Neural progenitor cell (in vitro differentiated cells): ENCODE results near the gene ATIC.

Experiments
- EZH2 ChIP-seq: fragments of 200-600 bp; sonication (generic); IDR thresholded peaks from 2 replicates; pipeline ENCODE4 v1.6.1; 2017; ENCODE audit warnings: antibody characterized with exemption, mild to moderate bottlenecking, moderate library complexity
- TF ChIP-seq, protein P1 (sequence below): fragments of 200-600 bp; sonication (generic); IDR thresholded peaks from 2 replicates; pipeline ENCODE4 v1.5.1; 2017; ENCODE audit warnings: antibody characterized with exemption, mild to moderate bottlenecking

DNA sequence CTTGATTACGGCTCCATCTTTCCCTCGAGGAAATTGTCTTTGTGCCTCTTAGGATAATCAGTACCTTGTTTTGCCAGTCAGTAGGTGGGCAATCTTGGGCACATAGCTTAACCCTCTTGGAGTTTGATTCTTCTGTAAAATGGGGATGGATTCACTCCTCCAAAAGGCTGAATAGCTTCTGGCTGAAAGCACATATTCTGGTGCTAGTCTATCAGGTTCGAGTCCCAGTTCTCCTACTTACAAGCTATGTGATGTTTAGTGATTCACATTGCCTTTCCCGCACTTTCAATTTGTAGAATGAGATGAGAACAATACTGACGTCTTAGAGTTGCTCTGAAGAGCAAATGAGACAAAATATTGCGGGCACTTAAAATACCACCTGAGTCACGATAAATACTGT is 43.9 kb downstream of the ATIC start:
- TF ChIP-seq, protein P1, sequence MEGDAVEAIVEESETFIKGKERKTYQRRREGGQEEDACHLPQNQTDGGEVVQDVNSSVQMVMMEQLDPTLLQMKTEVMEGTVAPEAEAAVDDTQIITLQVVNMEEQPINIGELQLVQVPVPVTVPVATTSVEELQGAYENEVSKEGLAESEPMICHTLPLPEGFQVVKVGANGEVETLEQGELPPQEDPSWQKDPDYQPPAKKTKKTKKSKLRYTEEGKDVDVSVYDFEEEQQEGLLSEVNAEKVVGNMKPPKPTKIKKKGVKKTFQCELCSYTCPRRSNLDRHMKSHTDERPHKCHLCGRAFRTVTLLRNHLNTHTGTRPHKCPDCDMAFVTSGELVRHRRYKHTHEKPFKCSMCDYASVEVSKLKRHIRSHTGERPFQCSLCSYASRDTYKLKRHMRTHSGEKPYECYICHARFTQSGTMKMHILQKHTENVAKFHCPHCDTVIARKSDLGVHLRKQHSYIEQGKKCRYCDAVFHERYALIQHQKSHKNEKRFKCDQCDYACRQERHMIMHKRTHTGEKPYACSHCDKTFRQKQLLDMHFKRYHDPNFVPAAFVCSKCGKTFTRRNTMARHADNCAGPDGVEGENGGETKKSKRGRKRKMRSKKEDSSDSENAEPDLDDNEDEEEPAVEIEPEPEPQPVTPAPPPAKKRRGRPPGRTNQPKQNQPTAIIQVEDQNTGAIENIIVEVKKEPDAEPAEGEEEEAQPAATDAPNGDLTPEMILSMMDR: no peak
- no peak for TF ChIP-seq EZH2
